Measurements from ENCODE around the gene PTBP2.
"Not testable (repeated sequence)": the region's sequence is repeated elsewhere in the genome, so short reads cannot be mapped to it uniquely, and the experiment has no call there.

- TF ChIP-seq CTCF, POLR2A, POLR2AphosphoS5 (IDR thresholded peaks at IDR 0.05): not testable (repeated sequence)
Measured at GRCh38 chr1:96801696-96802095, 80.1 kb downstream of the PTBP2 start.
